ENCODE data around the gene SMARCA2. TPM values are rescaled to one million over a fixed set of nuclear protein-coding genes. Genes with fewer than 3 reads are reported as not detected.
"Not testable (repeated sequence)": the region's sequence is repeated elsewhere in the genome, so short reads cannot be mapped to it uniquely, and the experiment has no call there.

SMARCA2 gene
- total RNA-seq, 2 donors from 2014 or later: 77.4 to 115 TPM

DNA sequence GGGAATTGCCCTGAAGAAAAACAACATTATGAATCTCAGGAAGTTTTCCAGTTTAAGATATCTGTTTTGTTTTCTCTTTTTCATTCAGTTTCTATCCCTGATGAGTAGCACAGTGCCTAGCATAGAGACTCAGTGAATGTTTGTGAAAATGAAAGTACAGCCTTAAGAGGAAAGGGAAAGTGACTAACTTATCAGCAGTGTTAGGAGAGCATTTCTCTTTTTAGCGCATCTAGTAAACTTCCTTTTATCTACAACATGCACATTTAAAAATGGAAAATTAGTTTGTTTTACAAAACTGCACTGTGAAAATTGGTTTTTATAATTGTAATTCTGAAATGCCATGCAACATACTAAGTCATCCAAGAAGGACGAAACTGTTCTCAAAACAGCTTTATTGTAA, 110.8 kb downstream of the SMARCA2 start:
- intact Hi-C loops (cut with DNase I): no loop called here
- no peak for DNase-seq
- ATAC-seq: peak; percentile 69 to 73

DNA sequence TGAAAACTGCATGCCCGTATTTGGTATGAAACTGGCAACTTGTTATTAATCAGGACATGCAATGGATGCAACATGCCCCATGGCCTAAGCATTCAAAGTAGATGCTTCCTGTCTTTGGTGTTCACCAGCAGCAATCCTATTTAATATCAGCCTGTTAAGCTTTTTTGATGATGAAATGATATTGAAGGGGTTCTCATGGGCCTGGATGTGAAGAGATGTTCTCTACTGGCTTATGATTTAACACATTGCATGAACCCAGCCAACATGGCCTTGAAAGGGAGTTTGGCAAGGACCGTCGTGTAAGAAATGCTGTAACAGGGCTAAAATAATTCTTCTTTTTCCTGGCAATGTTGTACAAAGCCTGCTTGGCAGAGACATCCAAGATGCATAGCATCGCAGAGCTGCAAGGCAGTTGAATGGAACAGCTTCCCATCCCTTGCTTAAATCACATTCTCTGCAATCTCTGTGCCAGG, 111.2 kb downstream of the SMARCA2 start:
- intact Hi-C loops (cut with DNase I): no loop called here
- no peak for DNase-seq

DNA sequence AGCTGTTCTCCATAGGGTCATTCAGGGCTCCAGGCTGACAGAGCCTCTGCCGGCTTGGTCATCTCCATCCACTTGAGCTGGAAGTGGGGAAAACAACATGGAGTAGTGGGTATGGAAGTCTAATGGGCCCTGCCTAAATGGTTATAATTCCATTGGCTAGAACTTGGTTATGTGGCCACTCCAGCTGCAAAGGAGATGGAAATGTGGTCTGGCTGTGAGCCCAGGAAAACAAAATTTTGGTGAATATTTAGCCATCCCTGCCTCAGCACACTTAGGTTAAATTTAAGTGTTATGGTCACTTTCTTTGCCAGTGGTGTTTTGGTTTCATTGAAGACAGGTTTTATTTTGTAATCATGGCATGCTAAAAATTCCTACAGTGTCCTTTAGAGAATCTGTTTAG, 112.3 kb downstream of the SMARCA2 start:
- intact Hi-C loops (cut with DNase I): no loop called here
- ATAC-seq: no peak
- no peak for DNase-seq

More for the DNA sequence above, 111.2 kb downstream of the SMARCA2 start:
- peak; percentile 29 to 73 for ATAC-seq

DNA sequence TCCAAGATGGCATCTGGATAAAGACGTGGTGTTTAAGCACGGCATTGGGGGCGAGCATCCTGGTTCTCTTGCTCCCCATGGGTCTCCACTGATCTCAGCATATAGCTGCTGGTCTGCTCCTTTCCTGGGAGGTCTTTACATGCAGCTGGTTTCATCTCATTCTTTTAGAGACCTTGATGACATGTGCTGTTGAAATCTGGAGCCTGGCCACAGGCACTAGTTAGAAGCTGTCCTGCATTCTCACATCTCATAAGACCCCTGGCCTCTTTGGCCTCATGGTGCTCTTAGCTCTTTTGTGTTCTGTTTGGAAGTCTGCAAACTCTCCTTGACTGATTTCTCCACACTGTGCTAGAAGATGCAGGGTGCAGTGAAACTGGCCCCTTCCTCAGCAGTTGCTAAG, 113.0 kb downstream of the SMARCA2 start:
- ATAC-seq (no peak), DNase-seq (no peak)
- intact Hi-C loops (cut with DNase I): no loop called here

DNA sequence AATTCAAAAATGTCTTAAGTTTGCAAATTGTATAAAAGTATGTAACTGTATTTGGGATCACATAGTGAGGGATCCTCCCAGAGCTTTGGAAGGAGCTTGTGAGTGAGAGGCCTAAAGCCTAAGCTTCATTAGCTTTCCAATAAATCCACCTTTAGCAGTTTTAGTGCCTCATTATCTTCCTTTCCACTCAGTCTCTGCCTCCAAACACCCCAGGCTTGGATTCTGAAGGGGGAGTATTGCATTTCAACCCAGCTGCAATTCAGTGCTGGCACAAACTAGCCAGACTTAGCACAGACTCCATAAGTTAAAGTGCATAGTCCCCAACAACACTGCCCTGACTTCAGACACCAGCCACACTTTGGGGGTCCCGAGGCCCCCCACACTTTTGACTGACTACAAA, 113.5 kb downstream of the SMARCA2 start:
- ATAC-seq: no peak
- intact Hi-C loops (cut with DNase I): no loop called here
- DNase-seq: no peak

DNA sequence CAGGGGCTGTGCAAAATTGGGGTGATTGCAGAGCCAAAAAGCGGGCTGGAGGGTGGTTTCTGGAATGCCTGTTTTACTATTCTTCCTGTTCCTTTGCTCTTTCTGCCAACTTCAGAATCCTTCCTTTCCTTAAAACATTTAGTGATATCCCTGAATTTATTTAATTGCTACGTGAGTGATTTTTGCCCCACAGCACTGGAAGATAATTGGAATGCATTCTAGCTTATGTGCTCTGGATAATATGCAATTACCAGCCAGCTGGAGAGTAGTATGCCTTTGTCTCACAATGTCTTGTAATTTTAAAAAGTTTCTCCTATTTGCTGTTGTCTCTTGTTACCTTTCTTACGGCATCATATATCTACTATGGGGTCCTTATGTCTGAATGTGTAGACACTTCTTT, 115.8 kb downstream of the SMARCA2 start:
- no peak for DNase-seq
- intact Hi-C loops (cut with DNase I): loop anchor here in 1 of 2 donors (5.0 to 10.0 kb wide), 4 partner anchors 51 to 706 kb away; partner anchors contain the start of gene VLDLR
- ATAC-seq: no peak

DNA sequence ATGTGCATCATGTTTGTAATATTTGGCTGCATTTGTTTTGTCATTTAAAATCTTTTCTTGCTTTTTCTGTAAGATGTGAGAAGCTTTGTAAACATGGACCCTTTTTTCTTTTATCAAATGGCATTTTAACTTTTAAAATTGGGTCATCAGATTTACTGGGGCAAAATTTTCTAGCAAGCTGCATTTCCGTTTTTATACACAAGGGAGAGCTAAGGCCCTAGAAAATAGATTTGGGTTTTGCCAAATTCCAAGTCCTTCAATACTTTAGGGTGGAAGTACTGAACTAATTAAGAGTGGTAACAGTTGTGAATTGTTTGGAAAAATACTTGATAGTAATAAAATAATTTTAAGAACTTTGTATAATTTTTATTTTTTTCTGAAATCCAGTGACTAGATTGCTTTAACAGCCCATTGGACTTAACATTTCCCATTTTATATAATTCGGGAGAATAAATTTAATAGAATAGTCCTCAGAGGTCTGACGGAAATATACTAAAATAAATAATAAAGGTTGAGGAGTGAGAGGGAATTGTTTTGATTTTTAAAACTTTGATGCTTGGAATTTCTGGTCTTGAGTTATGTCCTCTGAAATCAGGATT, 117.4 kb downstream of the SMARCA2 start:
- DNase-seq: no peak
- intact Hi-C loops (cut with DNase I): loop anchor here in 1 of 2 donors (5.0 to 10.0 kb wide), 4 partner anchors 50 to 705 kb away; partner anchors contain the start of gene VLDLR
- peak; percentile 38 to 41 for ATAC-seq

DNA sequence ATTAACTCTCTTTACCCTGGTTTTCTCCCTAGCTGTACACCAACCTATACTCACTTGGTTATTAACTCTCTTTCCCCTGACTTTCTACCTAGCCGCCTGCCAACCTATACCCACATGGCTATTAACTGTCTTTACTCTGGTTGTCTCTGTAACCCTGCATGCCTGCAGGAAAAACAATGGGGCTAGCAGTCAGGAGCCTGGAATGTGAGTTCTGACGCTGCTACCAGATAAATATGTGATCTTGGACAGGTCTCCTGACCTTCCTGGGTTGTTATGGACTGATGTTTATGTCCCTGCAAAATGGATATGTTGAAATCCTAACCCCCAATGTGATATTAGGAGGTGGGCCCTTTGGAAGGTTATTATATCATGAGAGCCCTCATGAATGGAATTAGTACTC, 119.2 kb downstream of the SMARCA2 start:
- intact Hi-C loops (cut with DNase I): loop anchor here in 1 of 2 donors (5.0 to 10.0 kb wide), 4 partner anchors 48 to 703 kb away; partner anchors contain the start of gene VLDLR
- ATAC-seq: no peak
- no peak for DNase-seq

DNA sequence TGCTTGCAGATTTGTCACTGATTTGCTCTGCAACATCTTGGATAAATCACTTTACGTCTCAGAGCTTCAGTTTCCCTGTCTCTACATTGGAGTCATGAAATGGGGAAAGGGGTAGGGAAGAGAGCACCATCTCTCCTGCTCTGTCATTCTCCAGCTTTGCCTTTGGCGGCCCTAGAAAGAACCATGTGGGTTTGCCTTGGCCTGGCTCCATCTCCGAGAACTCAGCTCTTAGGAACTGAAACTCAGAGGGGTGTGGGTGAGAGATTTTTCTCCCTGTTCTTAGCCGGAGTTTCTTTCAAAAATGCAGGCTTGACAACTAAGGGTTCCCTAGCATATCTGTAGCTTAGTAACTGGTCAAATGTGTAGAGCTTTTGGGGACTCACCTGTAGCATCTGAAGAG, 123.5 kb downstream of the SMARCA2 start:
- intact Hi-C loops (cut with DNase I): loop anchor here in 1 of 2 donors (10.0 kb wide), 1 partner anchor 486 kb away; the partner anchor contains the start of gene VLDLR
- DNase-seq: no peak

DNA sequence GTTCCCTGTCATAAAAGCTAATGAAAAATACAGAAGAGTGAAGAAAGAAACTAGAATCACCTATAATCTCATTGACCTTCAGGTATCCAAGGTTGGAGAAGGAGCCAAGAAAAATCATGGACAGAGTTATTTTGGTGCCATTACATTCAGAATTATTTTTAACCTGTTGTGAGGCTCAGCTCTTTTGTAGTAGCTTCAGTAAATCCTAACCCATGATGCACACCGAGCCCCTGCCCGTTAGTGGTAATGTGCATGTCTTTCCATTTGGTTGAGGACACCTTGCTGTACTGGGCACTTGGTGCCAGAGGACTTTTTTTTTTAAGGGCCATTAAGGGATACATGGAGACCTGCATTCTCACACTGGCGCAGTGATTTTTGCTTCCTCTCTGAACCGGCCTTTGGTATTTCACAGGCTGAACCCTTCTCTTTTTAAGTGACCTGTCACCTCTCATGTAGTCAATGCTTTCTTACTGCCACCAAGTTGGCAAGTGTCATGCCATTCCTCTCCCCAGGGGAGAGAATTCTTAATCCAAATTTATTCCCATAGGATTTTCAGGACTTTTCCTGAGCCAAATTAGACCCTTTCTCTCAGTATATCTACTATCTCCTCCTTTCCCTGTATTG, 125.6 kb downstream of the SMARCA2 start:
- intact Hi-C loops (cut with DNase I): no loop called here
- no peak for DNase-seq

More for the DNA sequence above, 123.5 kb downstream of the SMARCA2 start:
- peak in 1 of 2 donors; percentile 24 for ATAC-seq

DNA sequence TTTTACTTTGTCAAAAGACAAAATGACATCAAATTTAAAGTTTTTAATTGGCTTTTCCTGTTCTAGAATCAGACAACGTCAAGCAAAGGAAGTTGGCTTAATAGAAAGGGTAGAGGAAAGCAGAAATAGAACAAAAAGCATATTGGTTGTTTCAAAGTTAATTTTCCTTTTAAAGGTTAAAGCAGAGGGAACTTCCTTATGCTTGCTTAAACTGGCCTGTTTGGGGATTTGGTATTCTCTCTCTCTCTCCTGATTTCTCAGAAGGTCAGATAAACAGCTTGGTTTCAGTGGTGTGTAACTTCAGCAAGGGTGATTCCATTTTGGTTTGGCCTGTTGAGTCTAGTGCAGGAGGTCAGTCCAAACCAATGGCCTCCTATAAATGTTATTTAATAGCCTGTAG, 127.1 kb downstream of the SMARCA2 start:
- intact Hi-C loops (cut with DNase I): no loop called here
- no peak for DNase-seq
- no peak for ATAC-seq

More for the DNA sequence above, 125.6 kb downstream of the SMARCA2 start:
- peak; percentile 27 to 53 for ATAC-seq

DNA sequence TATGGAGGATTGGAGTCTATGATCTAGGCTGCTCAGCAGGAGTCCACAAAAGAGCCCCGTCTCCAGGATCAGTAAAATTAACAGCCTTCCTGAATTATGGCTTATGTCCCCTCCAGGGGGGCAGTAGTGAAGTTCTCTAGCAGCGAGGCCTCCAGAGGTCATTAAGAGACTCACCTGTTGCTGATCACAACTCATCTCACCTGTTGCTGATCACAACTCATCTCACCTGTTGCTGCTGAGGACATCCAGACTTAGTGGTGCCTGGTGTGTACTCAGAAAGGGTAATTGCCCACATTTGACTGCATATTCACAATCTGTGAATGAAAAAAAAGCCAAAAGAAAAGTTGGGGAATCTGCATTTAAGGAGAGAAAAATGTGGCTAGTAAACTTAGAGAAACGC, 129.5 kb downstream of the SMARCA2 start:
- DNase-seq (no peak), ATAC-seq (no peak)
- intact Hi-C loops (cut with DNase I): no loop called here

DNA sequence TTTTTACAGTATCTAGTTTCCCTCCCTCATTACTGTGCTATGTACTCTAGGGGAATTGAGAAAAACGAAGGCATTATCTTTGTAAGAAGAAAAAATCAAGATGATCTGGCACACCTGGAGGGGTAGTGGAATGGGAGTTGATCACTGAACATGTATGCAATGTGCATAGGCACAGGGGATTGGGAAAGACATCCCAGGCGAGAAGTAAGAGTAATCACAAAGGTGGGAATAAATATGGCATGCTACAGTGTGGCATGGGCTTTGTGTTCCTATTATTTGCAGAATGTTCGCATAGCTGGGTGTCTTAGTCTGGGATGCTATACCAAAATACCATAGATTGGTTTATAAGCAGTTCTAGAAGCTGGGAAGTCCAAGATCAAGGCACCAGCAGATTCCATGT, 130.6 kb downstream of the SMARCA2 start:
- no peak for ATAC-seq
- intact Hi-C loops (cut with DNase I): no loop called here

DNA sequence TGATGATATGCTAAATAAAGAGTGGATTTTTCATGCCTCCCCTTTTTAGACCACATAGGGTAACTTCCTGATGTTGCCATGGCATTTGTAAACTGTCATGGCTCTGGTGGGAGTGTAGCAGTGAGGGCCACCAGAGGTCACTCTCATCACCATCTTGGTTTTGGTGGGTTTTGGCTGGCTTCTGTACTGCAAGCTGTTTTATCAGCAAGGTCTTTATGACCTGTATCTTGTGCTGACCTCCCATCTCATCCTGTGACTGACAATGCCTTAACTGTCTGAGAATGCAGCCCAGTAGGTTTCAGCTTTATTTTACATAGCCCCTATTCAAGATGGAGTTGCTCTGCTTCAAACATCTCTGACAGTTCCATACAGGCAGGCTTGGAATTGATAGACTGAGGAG, 131.6 kb downstream of the SMARCA2 start:
- intact Hi-C loops (cut with DNase I); ATAC-seq: not testable (repeated sequence)

More for the DNA sequence above, 130.6 kb downstream of the SMARCA2 start:
- DNase-seq: no peak

DNA sequence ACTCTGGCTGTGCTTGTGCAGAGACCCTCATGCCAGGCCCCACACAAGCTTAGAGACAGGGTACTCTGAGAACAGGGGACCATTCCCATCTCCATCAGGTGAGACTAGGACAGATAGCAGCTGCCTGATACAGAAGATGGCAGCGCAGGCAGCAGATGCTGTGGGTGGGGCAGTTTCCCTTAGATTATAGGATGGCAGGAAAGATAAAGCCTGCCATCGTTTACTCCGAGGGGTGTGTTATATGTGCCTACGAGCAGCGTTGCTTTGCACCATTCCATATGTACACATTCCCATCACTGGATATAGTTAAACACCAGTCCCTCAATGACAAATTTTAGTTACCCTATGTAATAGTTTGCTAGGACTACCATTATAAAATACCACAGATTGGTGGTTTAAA, 135.2 kb downstream of the SMARCA2 start:
- intact Hi-C loops (cut with DNase I): loop anchor here in 1 of 2 donors (10.0 kb wide), 1 partner anchor 94 kb away; no protein-coding TSS in a partner anchor
- ATAC-seq (no peak), DNase-seq (no peak)

More for the DNA sequence above, 131.6 kb downstream of the SMARCA2 start:
- not testable (repeated sequence) for DNase-seq

DNA sequence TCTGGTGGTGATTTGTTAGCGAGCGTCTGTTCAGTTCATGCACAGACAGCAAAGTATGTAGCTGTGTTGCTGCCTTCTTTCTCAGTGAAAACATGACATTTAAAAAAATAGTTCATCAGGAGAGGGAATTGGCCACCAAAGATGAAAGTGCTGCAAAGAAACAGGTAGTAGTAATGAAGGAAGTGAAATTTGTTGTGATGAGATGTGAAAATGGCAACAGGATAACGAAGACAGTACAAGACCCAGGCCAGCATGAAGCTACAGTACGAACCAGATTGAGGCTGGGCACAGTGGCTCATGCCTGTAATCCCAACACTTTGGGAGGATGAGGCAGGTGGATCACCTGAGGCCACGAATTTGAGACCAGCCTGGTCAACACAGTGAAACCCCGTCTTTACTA, 136.0 kb downstream of the SMARCA2 start:
- DNase-seq: no peak
- intact Hi-C loops (cut with DNase I): loop anchor here in 1 of 2 donors (10.0 kb wide), 1 partner anchor 94 kb away; no protein-coding TSS in a partner anchor
- ATAC-seq: no peak

DNA sequence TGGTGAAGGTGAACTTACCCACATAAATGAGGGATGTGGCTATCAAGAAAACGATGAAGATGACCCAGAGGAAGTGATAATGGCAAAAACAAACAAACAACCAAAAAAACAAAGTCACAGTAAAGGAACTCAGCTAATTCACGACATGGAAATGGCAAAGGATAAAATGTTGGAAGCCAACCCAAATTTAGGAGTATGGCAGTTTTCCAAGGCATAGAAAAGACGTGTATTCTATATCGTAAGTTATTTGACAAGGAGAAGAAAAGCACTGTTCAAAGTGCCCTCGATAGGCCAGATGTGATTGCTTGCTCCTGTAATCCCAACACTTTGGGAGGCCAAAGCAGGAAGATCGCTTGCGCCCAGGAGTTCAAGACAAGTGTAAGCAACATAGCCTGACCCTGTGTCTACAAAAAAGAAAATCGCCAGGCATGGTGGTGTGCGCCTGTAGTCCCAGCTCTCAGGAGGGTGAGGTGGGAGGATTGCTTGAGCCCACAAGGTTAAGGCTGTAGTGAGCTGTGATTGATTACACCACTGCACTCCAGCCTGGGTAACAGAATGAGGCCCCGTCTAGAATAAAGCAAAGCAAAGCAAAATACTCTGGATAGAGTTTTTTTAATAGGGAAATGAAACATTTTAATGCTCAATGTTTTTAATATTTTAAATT, 138.0 kb downstream of the SMARCA2 start:
- intact Hi-C loops (cut with DNase I): loop anchor here in 1 of 2 donors (10.0 kb wide), 1 partner anchor 92 kb away; no protein-coding TSS in a partner anchor
- ATAC-seq: no peak
- DNase-seq: no peak

DNA sequence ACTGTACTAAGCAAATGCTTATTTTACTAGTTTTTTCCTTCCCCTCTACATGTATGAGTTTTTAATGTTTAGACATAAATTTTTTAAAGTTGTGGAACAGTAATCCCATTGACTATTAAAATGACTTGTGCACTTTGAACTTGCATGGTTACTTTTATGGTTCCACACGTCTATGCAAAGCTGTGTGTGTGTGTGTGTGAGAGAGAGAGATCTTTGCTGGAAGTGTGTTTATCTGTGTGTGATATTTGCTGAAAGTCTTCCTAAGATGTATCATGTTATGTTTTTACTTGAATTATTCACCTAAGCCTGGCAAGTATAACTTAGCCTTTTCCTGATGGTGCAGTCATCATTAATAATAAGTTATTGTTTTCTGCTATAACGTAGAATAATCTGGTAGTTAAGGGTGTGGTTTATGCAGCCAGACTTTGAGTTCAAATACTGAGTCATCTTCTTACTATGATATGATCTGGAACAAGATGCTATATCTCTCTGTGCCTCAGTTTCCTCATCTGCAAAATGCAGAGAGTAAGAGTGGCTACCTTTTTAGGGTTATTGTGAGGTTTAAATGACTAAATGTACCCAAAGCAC, 138.6 kb downstream of the SMARCA2 start:
- DNase-seq (no peak), ATAC-seq (no peak)
- intact Hi-C loops (cut with DNase I): loop anchor here in 1 of 2 donors (10.0 kb wide), 1 partner anchor 91 kb away; no protein-coding TSS in a partner anchor

DNA sequence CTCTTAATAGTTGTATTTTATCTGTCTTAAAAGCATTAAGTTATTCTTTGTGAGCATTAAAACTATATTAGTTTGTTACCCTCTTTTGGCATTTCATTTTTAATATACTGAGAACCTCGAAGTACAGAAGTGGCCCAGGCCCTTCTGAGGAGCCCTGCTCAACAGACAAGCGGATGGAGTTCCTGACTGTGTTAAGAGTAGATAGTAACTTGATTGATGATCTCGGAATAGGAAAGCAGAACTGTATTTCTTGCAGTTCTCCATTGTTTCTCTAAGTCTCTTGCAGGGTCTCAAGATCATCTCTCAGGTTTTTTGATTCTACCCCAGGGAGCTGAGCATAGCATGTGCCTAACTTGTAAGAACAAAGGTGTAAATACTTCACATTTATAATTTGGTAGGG, 139.6 kb downstream of the SMARCA2 start:
- intact Hi-C loops (cut with DNase I): loop anchor here in 1 of 2 donors (10.0 kb wide), 1 partner anchor 90 kb away; no protein-coding TSS in a partner anchor
- no peak for DNase-seq
- ATAC-seq: no peak
